ENCODE results near the gene SMYD3. TPM values are rescaled to one million over a fixed set of nuclear protein-coding genes. Genes with fewer than 3 reads are reported as not detected.

The SMYD3 gene
- total RNA-seq, 1 donor from 2014 or later = 80.8 TPM

DNA sequence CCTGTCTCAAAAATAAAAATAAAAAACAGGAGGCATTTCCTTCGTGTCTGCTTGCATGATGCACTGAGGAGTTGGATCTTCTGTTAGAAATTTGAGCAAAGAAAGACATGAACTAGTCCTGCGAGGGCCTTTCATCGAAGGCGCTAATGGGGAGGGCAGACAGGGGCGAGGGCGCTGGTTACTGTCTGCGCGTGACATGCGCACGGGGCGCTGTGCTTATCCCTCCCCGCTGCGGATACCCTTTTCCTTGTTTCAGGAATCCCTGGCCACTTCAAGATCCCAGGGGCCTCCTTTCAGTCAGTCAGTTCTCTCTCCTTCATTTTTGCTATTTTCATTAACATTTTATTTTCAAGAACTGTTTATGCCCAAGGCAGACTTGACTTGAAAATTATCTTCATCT lies 806.4 kb downstream of the SMYD3 start:
- peaks cover 2% of the 10 kb centered on the region for H3K9me3 ChIP-seq (ENCODE audit: insufficient read depth, low read depth, low read length)
- H3K9ac ChIP-seq (ENCODE audit: low read length) = no peak overlapping the region
- H3K79me2 ChIP-seq (ENCODE audit: insufficient read depth, low read length) = no peaks in the 10 kb centered on the region
- peaks cover 10% of the 10 kb centered on the region for H3K4me1 ChIP-seq (ENCODE audit: insufficient read depth, low read length)
- H3K36me3 ChIP-seq (ENCODE audit: insufficient read depth, low read length) = peaks cover 3% of the 10 kb centered on the region
- Mint-ChIP-seq H3K27ac (ENCODE audit: unreplicated experiment) (no peak overlapping the region), H3K9me3 (ENCODE audit: unreplicated experiment) (peaks cover 3% of the 10 kb centered on the region), H3K4me3 (ENCODE audit: unreplicated experiment) (no peak overlapping the region), H3K36me3 (ENCODE audit: low read depth, unreplicated experiment) (peaks cover 34% of the 10 kb centered on the region), H3K4me1 (ENCODE audit: low read depth, unreplicated experiment) (peaks cover 4% of the 10 kb centered on the region), H3K27me3 (ENCODE audit: low read depth, unreplicated experiment) (no peaks in the 10 kb centered on the region)
- no peak for FAIRE-seq
- no peak overlapping the region for H3K27ac ChIP-seq (ENCODE audit: low read depth, low read length)
- no peaks in the 10 kb centered on the region for H4K20me1 ChIP-seq (ENCODE audit: insufficient read depth, low read length)
- no peak overlapping the region for H3K4me2 ChIP-seq (ENCODE audit: low read length)
- H3K27me3 ChIP-seq (ENCODE audit: insufficient read depth, low read length) = no peaks in the 10 kb centered on the region
- TF ChIP-seq, protein P1, sequence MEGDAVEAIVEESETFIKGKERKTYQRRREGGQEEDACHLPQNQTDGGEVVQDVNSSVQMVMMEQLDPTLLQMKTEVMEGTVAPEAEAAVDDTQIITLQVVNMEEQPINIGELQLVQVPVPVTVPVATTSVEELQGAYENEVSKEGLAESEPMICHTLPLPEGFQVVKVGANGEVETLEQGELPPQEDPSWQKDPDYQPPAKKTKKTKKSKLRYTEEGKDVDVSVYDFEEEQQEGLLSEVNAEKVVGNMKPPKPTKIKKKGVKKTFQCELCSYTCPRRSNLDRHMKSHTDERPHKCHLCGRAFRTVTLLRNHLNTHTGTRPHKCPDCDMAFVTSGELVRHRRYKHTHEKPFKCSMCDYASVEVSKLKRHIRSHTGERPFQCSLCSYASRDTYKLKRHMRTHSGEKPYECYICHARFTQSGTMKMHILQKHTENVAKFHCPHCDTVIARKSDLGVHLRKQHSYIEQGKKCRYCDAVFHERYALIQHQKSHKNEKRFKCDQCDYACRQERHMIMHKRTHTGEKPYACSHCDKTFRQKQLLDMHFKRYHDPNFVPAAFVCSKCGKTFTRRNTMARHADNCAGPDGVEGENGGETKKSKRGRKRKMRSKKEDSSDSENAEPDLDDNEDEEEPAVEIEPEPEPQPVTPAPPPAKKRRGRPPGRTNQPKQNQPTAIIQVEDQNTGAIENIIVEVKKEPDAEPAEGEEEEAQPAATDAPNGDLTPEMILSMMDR (IDR thresholded peaks at IDR 0.05; ENCODE audit: insufficient read depth, low read depth, low read length) = no peak
- DNase-seq (ENCODE audit: low read depth) = no peak
- H2AFZ ChIP-seq (ENCODE audit: low read depth, low read length) = no peak overlapping the region
- no peak overlapping the region for H3K4me3 ChIP-seq (ENCODE audit: insufficient read depth, low read depth, low read length)

Other genes with a start within 250 kb of the SMYD3 start
- 16.3 and 17.3 TPM in 2 replicates for gene TFB2M, start 59.0 kb upstream of the SMYD3 start, total RNA-seq
- 14.2 and 19.8 TPM in 2 replicates for gene CNST, start 59.2 kb upstream of the SMYD3 start, total RNA-seq
- gene SCCPDH, start 217.1 kb upstream of the SMYD3 start, total RNA-seq = 23.9 and 25.0 TPM in 2 replicates

Measured in astrocyte (in vitro differentiated cells and primary cell).